HL-60 (cell line): ENCODE data around the gene RGR.

Experiments
- DNase-seq, 2 experiments: peaks; one replicate each; pipeline ENCODE4 v3.0.0-alpha.2; 2010 to 2020; ENCODE audit warnings: low read depth in 1 of 2, low spot score in 1 of 2
- H3K27ac ChIP-seq: fragments of 250-450 bp; sonication (Bioruptor Pico); replicated peaks from 2 replicates; pipeline ENCODE4 v1.5.1; 2020; ENCODE audit warnings: mild to moderate bottlenecking, moderate library complexity
- H3K27me3 ChIP-seq: fragments of 250-450 bp; sonication (Bioruptor Pico); 2 replicates; pipeline ENCODE4 v1.5.1; 2021; ENCODE audit warnings: mild to moderate bottlenecking, moderate library complexity; ENCODE audit not compliant: insufficient read depth, poor library complexity, severe bottlenecking
- H3K4me3 ChIP-seq: replicated peaks from 2 replicates; pipeline ENCODE4 v1.5.1; 2011; ENCODE audit warnings: mild to moderate bottlenecking, control low read depth, low read length; ENCODE audit not compliant: insufficient read depth
- CTCF ChIP-seq: IDR thresholded peaks from one replicate; pipeline ENCODE4 v1.5.1; 2011; ENCODE audit warnings: low read length, control low read depth, inconsistent platforms; ENCODE audit not compliant: insufficient read depth
- GABPA ChIP-seq: IDR thresholded peaks from 2 replicates; pipeline ENCODE4 v1.6.1; 2012; ENCODE audit warnings: low read depth
- POLR2AphosphoS5 ChIP-seq: IDR thresholded peaks from 2 replicates; pipeline ENCODE4 v1.6.1; 2012; ENCODE audit warnings: low read depth
- SPI1 ChIP-seq: IDR thresholded peaks from 2 replicates; pipeline ENCODE4 v1.6.1; 2012; ENCODE audit warnings: low read depth, mild to moderate bottlenecking, borderline replicate concordance
- TF ChIP-seq, protein P1 (sequence below): IDR thresholded peaks from 2 replicates; pipeline ENCODE4 v1.6.1; 2012; ENCODE audit warnings: low read depth; ENCODE audit not compliant: insufficient replicate concordance

RGR gene

DNA sequence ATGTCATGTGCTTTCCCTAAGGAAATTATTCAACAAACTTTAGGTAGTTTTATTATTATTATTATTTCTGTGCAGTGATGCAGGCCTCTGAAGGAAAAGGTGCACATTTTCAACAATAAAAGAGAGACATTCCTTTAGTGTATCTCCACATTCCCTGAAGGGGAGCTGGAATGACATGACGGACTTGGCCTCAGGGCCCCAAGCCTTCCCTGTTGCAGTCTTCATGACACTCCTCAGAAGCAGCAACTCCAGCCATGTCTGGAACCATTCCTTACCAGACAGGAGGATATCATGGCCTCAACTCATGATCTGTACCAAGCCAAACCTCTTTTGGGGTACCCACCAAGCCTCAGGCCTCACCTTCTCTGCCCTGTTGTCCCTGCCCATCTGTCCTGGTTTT, 48.3 kb downstream of the RGR start:
- no peak overlapping the region for H3K27ac ChIP-seq
- peaks cover 4% of the 10 kb centered on the region for H3K27me3 ChIP-seq
- TF ChIP-seq, protein P1, sequence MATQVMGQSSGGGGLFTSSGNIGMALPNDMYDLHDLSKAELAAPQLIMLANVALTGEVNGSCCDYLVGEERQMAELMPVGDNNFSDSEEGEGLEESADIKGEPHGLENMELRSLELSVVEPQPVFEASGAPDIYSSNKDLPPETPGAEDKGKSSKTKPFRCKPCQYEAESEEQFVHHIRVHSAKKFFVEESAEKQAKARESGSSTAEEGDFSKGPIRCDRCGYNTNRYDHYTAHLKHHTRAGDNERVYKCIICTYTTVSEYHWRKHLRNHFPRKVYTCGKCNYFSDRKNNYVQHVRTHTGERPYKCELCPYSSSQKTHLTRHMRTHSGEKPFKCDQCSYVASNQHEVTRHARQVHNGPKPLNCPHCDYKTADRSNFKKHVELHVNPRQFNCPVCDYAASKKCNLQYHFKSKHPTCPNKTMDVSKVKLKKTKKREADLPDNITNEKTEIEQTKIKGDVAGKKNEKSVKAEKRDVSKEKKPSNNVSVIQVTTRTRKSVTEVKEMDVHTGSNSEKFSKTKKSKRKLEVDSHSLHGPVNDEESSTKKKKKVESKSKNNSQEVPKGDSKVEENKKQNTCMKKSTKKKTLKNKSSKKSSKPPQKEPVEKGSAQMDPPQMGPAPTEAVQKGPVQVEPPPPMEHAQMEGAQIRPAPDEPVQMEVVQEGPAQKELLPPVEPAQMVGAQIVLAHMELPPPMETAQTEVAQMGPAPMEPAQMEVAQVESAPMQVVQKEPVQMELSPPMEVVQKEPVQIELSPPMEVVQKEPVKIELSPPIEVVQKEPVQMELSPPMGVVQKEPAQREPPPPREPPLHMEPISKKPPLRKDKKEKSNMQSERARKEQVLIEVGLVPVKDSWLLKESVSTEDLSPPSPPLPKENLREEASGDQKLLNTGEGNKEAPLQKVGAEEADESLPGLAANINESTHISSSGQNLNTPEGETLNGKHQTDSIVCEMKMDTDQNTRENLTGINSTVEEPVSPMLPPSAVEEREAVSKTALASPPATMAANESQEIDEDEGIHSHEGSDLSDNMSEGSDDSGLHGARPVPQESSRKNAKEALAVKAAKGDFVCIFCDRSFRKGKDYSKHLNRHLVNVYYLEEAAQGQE, result no peak
- TF ChIP-seq CTCF (no peak), SPI1 (no peak), POLR2AphosphoS5 (no peak), GABPA (no peak)
- no peak overlapping the region for H3K4me3 ChIP-seq
- no peak for DNase-seq

GRCh38 chr10:84293574-84294016, 48.7 kb downstream of the RGR start:
- no peak for DNase-seq
- H3K4me3 ChIP-seq, result no peak overlapping the region
- no peak overlapping the region for H3K27ac ChIP-seq
- H3K27me3 ChIP-seq, result peaks cover 4% of the 10 kb centered on the region
- no peak for TF ChIP-seq CTCF
- TF ChIP-seq, protein P1, result no peak
- TF ChIP-seq POLR2AphosphoS5, result no peak
- TF ChIP-seq SPI1, result no peak
- no peak for TF ChIP-seq GABPA

GRCh38 chr10:84294766-84295447, 50.1 kb downstream of the RGR start:
- TF ChIP-seq SPI1 (no peak), POLR2AphosphoS5 (no peak), GABPA (no peak), CTCF (no peak)
- TF ChIP-seq, protein P1, result no peak
- H3K4me3 ChIP-seq, result no peak overlapping the region
- peaks cover 4% of the 10 kb centered on the region for H3K27me3 ChIP-seq
- H3K27ac ChIP-seq, result no peak overlapping the region
- DNase-seq, result no peak
